Karpas-422 (cell line): ENCODE measurements around the gene ASTN2. TPM values are rescaled to one million over a fixed set of nuclear protein-coding genes. Genes with fewer than 3 reads are reported as not detected.

Experiments
- DNase-seq: peaks from one replicate; pipeline ENCODE4 v3.0.0-alpha.2; 2015
- H2AFZ ChIP-seq: fragments of 200-600 bp; sonication (generic); 2 replicates; pipeline ENCODE4 v1.6.1; 2014; ENCODE audit warnings: antibody characterized with exemption, low read length, mixed read lengths
- H3K27ac ChIP-seq: fragments of 200-600 bp; sonication (generic); 2 replicates; pipeline ENCODE4 v1.5.1; 2014; ENCODE audit warnings: mild to moderate bottlenecking, low read length, moderate library complexity
- H3K27me3 ChIP-seq: fragments of 200-600 bp; sonication (generic); 2 replicates; pipeline ENCODE4 v1.6.1; 2014; ENCODE audit warnings: low read length, mixed read lengths
- H3K36me3 ChIP-seq: fragments of 200-600 bp; sonication (generic); 2 replicates; pipeline ENCODE4 v1.6.1; 2014; ENCODE audit warnings: low read length, mixed read lengths; ENCODE audit not compliant: insufficient read depth
- H3K4me1 ChIP-seq: fragments of 200-600 bp; sonication (generic); 2 replicates; pipeline ENCODE4 v1.6.1; 2014; ENCODE audit warnings: mild to moderate bottlenecking, low read length, mixed read lengths
- H3K4me2 ChIP-seq: fragments of 200-600 bp; sonication (generic); 2 replicates; pipeline ENCODE4 v1.6.1; 2014; ENCODE audit warnings: low read length, low read depth, mild to moderate bottlenecking; ENCODE audit not compliant: poor library complexity, severe bottlenecking
- H3K4me3 ChIP-seq: fragments of 200-600 bp; sonication (generic); 2 replicates; pipeline ENCODE4 v1.5.1; 2014; ENCODE audit warnings: mild to moderate bottlenecking, antibody characterized with exemption, low read length, mixed read lengths
- H3K79me2 ChIP-seq: fragments of 200-600 bp; sonication (generic); 2 replicates; pipeline ENCODE4 v1.6.1; 2014; ENCODE audit warnings: mild to moderate bottlenecking, low read length, mixed read lengths
- H3K9ac ChIP-seq: fragments of 200-600 bp; sonication (generic); 2 replicates; pipeline ENCODE4 v1.6.0; 2014; ENCODE audit warnings: low read length
- H3K9me2 ChIP-seq: fragments of 200-600 bp; sonication (generic), shearing (Covaris generic); replicated peaks from 2 replicates; pipeline ENCODE4 v1.6.0; 2014; ENCODE audit warnings: mild to moderate bottlenecking, low read length, moderate library complexity; ENCODE audit not compliant: insufficient read depth
- H3K9me3 ChIP-seq: fragments of 300-700, 200-600 bp; sonication (generic); 2 replicates; pipeline ENCODE4 v1.6.1; 2014; ENCODE audit warnings: low read length, mixed read lengths
- H4K20me1 ChIP-seq: fragments of 200-600 bp; sonication (generic); 2 replicates; pipeline ENCODE4 v1.6.1; 2014; ENCODE audit warnings: mild to moderate bottlenecking, antibody characterized with exemption, low read length, low read depth; ENCODE audit not compliant: insufficient read depth
- total RNA-seq: library from RNA; depleted of rRNA; stranded (reverse); fragments of >200 nt; shearing (Covaris generic); gene quantifications from 2 replicates; pipeline ENCODE4 v1.2.3, GENCODE V29; 2014; ENCODE audit warnings: low replicate concordance

ASTN2 gene
- total RNA-seq, 1 experiment from 2014 or later: 5.3 TPM

- Histone ChIP-seq H3K36me3 (no peaks in the 10 kb centered on the region), H3K4me2 (no peak overlapping the region), H3K27ac (no peak overlapping the region; the same call in 1 of the 2 replicates), H3K4me1 (peaks cover 49% of the 10 kb centered on the region), H3K9ac (0 out of 2 replicates have a peak overlapping the region, but pooled peaks have one; percentile 11), H3K79me2 (no peaks in the 10 kb centered on the region), H2AFZ (no peak overlapping the region), H3K4me3 (no peak overlapping the region), H3K9me3 (no peaks in the 10 kb centered on the region), H4K20me1 (no peaks in the 10 kb centered on the region), H3K27me3 (no peaks in the 10 kb centered on the region), H3K9me2 (no peaks in the 10 kb centered on the region)
- peak; percentile 75 for DNase-seq
Measured at GRCh38 chr9:116390303-116391228, 1024.3 kb downstream of the ASTN2 start.

GRCh38 chr9:116389541-116390302 lies 1025.1 kb downstream of the ASTN2 start:
- H3K9me2 ChIP-seq: no peaks in the 10 kb centered on the region
- no peaks in the 10 kb centered on the region for H3K27me3 ChIP-seq
- DNase-seq: no peak
- H3K4me2 ChIP-seq: no peak overlapping the region
- peaks cover 41% of the 10 kb centered on the region for H3K4me1 ChIP-seq
- H4K20me1 ChIP-seq: no peaks in the 10 kb centered on the region
- H3K27ac ChIP-seq: no peak overlapping the region
- no peak overlapping the region for H3K9ac ChIP-seq
- no peaks in the 10 kb centered on the region for H3K79me2 ChIP-seq
- no peaks in the 10 kb centered on the region for H3K36me3 ChIP-seq
- H3K4me3 ChIP-seq: no peak overlapping the region
- H2AFZ ChIP-seq: no peak overlapping the region
- no peaks in the 10 kb centered on the region for H3K9me3 ChIP-seq

- Histone ChIP-seq H3K9me2 (no peaks in the 10 kb centered on the region), H2AFZ (no peak overlapping the region), H3K4me1 (peaks cover 26% of the 10 kb centered on the region), H4K20me1 (no peaks in the 10 kb centered on the region), H3K4me3 (no peak overlapping the region), H3K27me3 (no peaks in the 10 kb centered on the region), H3K79me2 (no peaks in the 10 kb centered on the region), H3K36me3 (no peaks in the 10 kb centered on the region), H3K9ac (no peak overlapping the region), H3K27ac (no peak overlapping the region), H3K9me3 (no peaks in the 10 kb centered on the region), H3K4me2 (no peak overlapping the region)
- DNase-seq: peak; percentile 53
Measured at GRCh38 chr9:116387934-116388698, 1026.7 kb downstream of the ASTN2 start.

- Histone ChIP-seq H3K36me3 (no peaks in the 10 kb centered on the region), H2AFZ (no peak overlapping the region), H3K79me2 (no peaks in the 10 kb centered on the region), H3K9me2 (no peaks in the 10 kb centered on the region), H3K9ac (no peak overlapping the region), H4K20me1 (no peaks in the 10 kb centered on the region), H3K4me2 (no peak overlapping the region), H3K9me3 (no peaks in the 10 kb centered on the region), H3K27ac (no peak overlapping the region), H3K27me3 (no peaks in the 10 kb centered on the region), H3K4me1 (peaks cover 11% of the 10 kb centered on the region; the same call in 1 of the 2 replicates), H3K4me3 (no peak overlapping the region)
- no peak for DNase-seq
Measured at GRCh38 chr9:116383936-116384335, 1030.9 kb downstream of the ASTN2 start.

DNA sequence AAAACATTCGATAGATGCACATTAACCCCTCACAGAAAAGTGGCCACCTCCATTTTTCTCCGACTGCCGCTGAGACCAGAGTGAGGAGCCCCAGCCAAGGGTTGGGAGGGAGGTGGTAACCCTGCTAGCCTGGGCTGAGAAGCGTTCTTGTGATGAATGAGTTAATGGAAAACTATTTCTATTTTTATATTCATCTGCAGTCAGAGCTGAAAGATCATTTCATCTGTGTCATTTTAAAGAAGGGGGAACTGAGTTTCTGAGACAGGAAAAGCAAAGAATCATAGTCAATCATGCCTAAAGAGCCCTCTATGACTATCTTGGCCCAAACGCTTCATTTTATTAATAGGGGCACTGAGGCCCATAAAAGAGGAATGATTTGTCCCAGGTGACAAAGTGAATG lies 1031.7 kb downstream of the ASTN2 start:
- Histone ChIP-seq H3K4me3 (no peak overlapping the region), H3K4me1 (peaks cover 8% of the 10 kb centered on the region; the same call in 1 of the 2 replicates), H2AFZ (no peak overlapping the region), H3K9me2 (no peaks in the 10 kb centered on the region), H3K27ac (no peak overlapping the region), H3K79me2 (no peaks in the 10 kb centered on the region), H3K9me3 (no peaks in the 10 kb centered on the region), H3K36me3 (no peaks in the 10 kb centered on the region), H3K9ac (no peak overlapping the region), H3K4me2 (no peak overlapping the region), H4K20me1 (no peaks in the 10 kb centered on the region), H3K27me3 (no peaks in the 10 kb centered on the region)
- no peak for DNase-seq

DNA sequence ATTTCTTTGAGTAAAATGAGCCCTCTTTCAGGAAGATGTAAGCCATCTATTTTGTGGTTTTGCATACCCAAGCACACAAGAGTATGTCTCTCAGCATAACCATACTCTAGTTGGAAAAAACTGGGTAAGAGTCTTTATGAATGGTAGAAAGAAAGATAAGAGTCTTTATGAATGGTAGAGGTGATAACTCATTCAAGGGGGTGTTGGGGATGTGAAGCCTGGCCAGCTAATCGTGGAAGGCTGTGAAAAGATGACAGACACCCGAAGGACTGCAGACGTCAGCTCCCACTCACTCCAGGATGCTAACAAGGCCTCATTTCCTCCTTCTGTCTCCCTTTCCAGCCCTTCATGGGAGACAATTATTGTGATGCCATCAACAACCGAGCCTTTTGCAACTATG lies 1032.8 kb downstream of the ASTN2 start:
- Histone ChIP-seq H3K36me3 (no peaks in the 10 kb centered on the region), H3K27me3 (no peaks in the 10 kb centered on the region), H3K27ac (no peak overlapping the region), H4K20me1 (no peaks in the 10 kb centered on the region), H2AFZ (no peak overlapping the region), H3K79me2 (no peaks in the 10 kb centered on the region), H3K4me2 (no peak overlapping the region), H3K4me1 (no peaks in the 10 kb centered on the region), H3K4me3 (no peak overlapping the region), H3K9me3 (no peaks in the 10 kb centered on the region), H3K9me2 (no peaks in the 10 kb centered on the region), H3K9ac (no peak overlapping the region)
- DNase-seq: no peak

DNA sequence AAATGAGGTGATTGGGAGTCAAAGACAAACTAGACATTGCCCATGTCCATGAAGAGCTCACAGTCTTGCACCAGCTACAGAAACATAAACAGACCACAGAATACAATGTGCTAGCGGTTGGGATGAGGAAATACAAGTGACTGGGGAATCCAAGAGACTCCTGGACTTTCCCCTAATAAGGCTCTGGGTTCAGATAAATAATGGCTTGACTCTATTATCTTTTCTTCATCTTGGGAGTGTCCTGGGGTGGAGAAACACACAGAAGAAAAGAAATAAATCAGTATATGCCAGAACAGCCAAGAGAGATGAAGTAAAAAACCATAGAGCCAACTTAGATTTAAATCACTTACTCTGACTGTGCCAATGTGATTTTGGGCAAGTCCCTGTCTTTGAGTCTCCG lies 1033.5 kb downstream of the ASTN2 start:
- Histone ChIP-seq H2AFZ (no peak overlapping the region), H3K9ac (no peak overlapping the region), H3K36me3 (no peaks in the 10 kb centered on the region), H3K4me3 (no peak overlapping the region), H3K4me1 (no peaks in the 10 kb centered on the region), H4K20me1 (no peaks in the 10 kb centered on the region), H3K79me2 (no peaks in the 10 kb centered on the region), H3K4me2 (no peak overlapping the region), H3K27ac (no peak overlapping the region), H3K9me2 (no peaks in the 10 kb centered on the region), H3K9me3 (no peaks in the 10 kb centered on the region), H3K27me3 (no peaks in the 10 kb centered on the region)
- no peak for DNase-seq
